Mesodermal cell (in vitro differentiated cells): ENCODE measurements around the gene RET.
"Not testable (repeated sequence)": the region's sequence is repeated elsewhere in the genome, so short reads cannot be mapped to it uniquely, and the experiment has no call there.

Experiments used
- H3K27ac ChIP-seq: 2 replicates; pipeline ENCODE4 v1.7.0; 2013; ENCODE audit warnings: mild to moderate bottlenecking, low read depth, low read length, moderate library complexity; ENCODE audit not compliant: severe bottlenecking
- H3K36me3 ChIP-seq: 2 replicates; pipeline ENCODE4 v1.7.1; 2013; ENCODE audit warnings: mild to moderate bottlenecking, low read length, moderate library complexity; ENCODE audit not compliant: control insufficient read depth, insufficient read depth
- H3K4me1 ChIP-seq: one replicate; pipeline ENCODE4 v1.7.1; 2013; ENCODE audit warnings: mild to moderate bottlenecking, low read length; ENCODE audit not compliant: insufficient read depth, control insufficient read depth, poor library complexity, severe bottlenecking
- H3K4me3 ChIP-seq: 2 replicates; pipeline ENCODE4 v1.7.0; 2013; ENCODE audit warnings: low read length, control low read depth, mild to moderate bottlenecking; ENCODE audit not compliant: insufficient read depth, poor library complexity, severe bottlenecking; ENCODE audit errors: extremely low read depth
- H3K9me3 ChIP-seq: 2 replicates; pipeline ENCODE4 v1.7.1; 2013; ENCODE audit warnings: mild to moderate bottlenecking, low read length, moderate library complexity; ENCODE audit not compliant: control insufficient read depth
- WGBS, 2 experiments: methylation state at CpG; one replicate each; pipeline ENCODE4 v1.1.5; 2013; ENCODE audit warnings: missing lambda C conversion rate in 2 of 2; ENCODE audit not compliant: insufficient coverage in 2 of 2; 5-methylcytosine and 5-hydroxymethylcytosine counted together

RET gene

DNA sequence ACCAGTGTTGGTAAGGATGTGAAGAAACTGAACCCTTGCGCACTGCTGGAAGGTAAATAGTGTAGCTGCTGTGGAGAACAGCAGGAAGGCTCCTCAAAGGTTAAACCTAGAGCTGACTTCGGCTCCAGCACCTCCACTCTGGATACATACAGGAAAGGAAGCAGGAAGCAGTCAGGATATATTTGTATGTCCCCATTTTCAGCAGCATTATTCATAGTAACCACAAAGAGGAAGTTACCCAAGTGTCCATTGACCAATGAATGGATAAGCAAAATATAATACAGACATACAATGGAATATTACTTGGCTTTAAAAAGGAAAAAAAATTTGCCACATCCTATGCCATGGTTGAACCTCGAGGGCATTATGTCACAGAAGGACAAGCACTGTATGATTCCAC is 15.0 kb downstream of the RET start:
- H3K36me3 ChIP-seq, result no peaks in the 10 kb centered on the region
- H3K9me3 ChIP-seq, result no peaks in the 10 kb centered on the region
- 90 to 100% methylated on average over 1 of the region's 3 CpGs for WGBS, 2 experiments
- no peak overlapping the region for H3K4me3 ChIP-seq
- no peak overlapping the region for H3K27ac ChIP-seq
- no peaks in the 10 kb centered on the region for H3K4me1 ChIP-seq

GRCh38 chr10:43093423-43094076 is 16.7 kb downstream of the RET start:
- Histone ChIP-seq H3K9me3 (no peaks in the 10 kb centered on the region), H3K27ac (no peak overlapping the region), H3K4me3 (no peak overlapping the region), H3K4me1 (no peaks in the 10 kb centered on the region), H3K36me3 (no peaks in the 10 kb centered on the region)
- WGBS, 2 experiments, result 43 to 61% methylated on average over 10 of the region's 12 CpGs

GRCh38 chr10:43094085-43094484 is 17.2 kb downstream of the RET start:
- Histone ChIP-seq H3K9me3 (no peaks in the 10 kb centered on the region), H3K4me3 (no peak overlapping the region), H3K4me1 (no peaks in the 10 kb centered on the region), H3K27ac (no peak overlapping the region), H3K36me3 (no peaks in the 10 kb centered on the region)
- 74 to 77% methylated on average over 8 to 9 of the region's 9 CpGs for WGBS, 2 experiments

DNA sequence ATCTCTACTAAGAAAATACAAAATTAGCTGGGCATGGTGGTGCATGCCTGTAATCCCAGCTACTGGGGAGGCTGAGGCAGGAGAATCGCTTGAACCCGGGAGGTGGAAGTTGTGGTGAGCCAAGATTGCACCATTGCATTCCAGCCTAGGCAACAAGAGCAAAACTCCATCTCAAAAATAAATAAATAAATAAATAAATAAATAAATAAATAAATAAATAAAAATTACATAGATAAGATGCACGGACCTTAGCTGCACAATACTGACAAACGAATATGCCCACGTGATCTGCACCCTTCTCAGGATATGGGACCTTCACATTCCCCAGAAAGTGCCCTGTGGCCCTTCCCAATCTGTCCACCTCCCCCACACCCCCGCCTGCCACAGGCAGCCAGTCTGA is 22.5 kb downstream of the RET start:
- not testable (repeated sequence) for H3K36me3 ChIP-seq, H3K4me1 ChIP-seq, H3K4me3 ChIP-seq, H3K9me3 ChIP-seq, H3K27ac ChIP-seq
- 67 to 100% methylated on average over 1 to 4 of the region's 6 CpGs for WGBS, 2 experiments

- Histone ChIP-seq H3K9me3 (no peaks in the 10 kb centered on the region), H3K4me3 (no peak overlapping the region), H3K36me3 (no peaks in the 10 kb centered on the region), H3K27ac (no peak overlapping the region), H3K4me1 (no peaks in the 10 kb centered on the region)
- 83 to 93% methylated on average over 1 to 2 of the region's 4 CpGs for WGBS, 2 experiments
Measured at GRCh38 chr10:43099928-43100327, 23.1 kb downstream of the RET start.

GRCh38 chr10:43100366-43100765 is 23.5 kb downstream of the RET start:
- Histone ChIP-seq H3K27ac (no peak overlapping the region), H3K36me3 (no peaks in the 10 kb centered on the region), H3K4me1 (no peaks in the 10 kb centered on the region), H3K9me3 (no peaks in the 10 kb centered on the region), H3K4me3 (no peak overlapping the region)
- WGBS, 2 experiments, result 95 to 98% methylated on average over 12 to 16 of the region's 17 CpGs

GRCh38 chr10:43102063-43102828 is 25.4 kb downstream of the RET start:
- WGBS, 2 experiments, result 90 to 93% methylated on average over 17 to 19 of the region's 19 CpGs
- Histone ChIP-seq H3K4me3 (no peak overlapping the region), H3K9me3 (no peaks in the 10 kb centered on the region), H3K27ac (no peak overlapping the region), H3K4me1 (no peaks in the 10 kb centered on the region), H3K36me3 (no peaks in the 10 kb centered on the region)

- 4% methylated on average over 58 of the region's 71 CpGs for WGBS, 2 experiments
- Histone ChIP-seq H3K4me3 (peak overlapping the region; percentile 46), H3K36me3 (no peaks in the 10 kb centered on the region), H3K27ac (no peak overlapping the region), H3K9me3 (no peaks in the 10 kb centered on the region), H3K4me1 (peaks cover under 1% of the 10 kb centered on the region)
Measured at GRCh38 chr10:43105102-43105955, 28.5 kb downstream of the RET start.

DNA sequence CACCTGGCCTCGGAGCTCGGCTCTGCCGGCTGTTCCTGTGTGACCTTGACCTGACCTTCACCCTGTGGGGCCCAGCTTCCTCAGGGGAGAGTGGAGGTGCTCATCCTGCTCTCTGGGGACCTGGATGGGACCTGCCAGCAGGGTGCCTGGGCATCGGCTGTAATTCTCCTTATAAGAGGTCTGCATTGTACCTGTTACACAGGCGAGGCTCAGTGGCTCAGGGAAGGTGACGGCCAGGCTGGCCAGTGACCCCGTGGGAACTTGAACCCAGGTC is 29.0 kb downstream of the RET start:
- Histone ChIP-seq H3K27ac (no peak overlapping the region), H3K4me1 (peaks cover 6% of the 10 kb centered on the region)
- 62 to 64% methylated on average over 6 to 7 of the region's 7 CpGs for WGBS, 2 experiments

DNA sequence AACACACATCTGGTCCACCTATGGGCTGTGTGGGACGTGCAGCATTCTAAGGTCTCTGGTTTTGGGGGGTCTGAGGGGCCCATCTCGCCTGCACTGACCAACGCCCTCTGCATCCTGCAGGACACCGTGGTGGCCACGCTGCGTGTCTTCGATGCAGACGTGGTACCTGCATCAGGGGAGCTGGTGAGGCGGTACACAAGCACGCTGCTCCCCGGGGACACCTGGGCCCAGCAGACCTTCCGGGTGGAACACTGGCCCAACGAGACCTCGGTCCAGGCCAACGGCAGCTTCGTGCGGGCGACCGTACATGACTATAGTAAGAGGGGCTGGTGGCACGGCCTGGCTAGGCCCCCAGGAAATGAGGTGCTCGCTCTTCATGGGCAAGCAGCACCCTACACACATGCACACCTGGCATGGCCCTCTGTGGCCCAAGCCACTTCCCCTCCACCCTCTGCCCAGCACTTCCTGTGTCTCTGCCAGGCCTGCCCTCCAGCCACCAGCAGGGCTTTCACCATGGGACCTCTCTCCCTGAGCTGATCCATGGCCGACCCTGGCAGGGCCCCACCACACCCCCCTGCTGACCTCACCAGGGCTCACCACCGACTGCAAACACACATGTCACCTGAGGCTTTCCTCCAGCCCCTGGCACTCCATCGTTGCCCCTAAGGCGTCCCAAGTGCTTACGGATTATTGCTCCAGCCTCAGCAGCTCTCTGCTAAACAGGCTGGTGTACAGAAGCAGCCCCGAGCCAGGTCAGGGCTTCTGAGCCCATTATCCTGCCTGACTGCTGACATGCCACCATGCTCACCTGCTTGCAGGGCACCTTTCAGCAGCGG is 29.6 kb downstream of the RET start:
- Histone ChIP-seq H3K4me1 (peaks cover 8% of the 10 kb centered on the region), H3K4me3 (no peak overlapping the region), H3K36me3 (no peaks in the 10 kb centered on the region), H3K9me3 (no peaks in the 10 kb centered on the region), H3K27ac (no peak overlapping the region)
- 89 to 91% methylated on average over 18 to 28 of the region's 28 CpGs for whole genome bisulfite sequencing, 2 experiments

More for the DNA sequence above, 29.0 kb downstream of the RET start:
- H3K4me3 ChIP-seq, result no peak overlapping the region
- H3K9me3 ChIP-seq, result no peaks in the 10 kb centered on the region
- no peaks in the 10 kb centered on the region for H3K36me3 ChIP-seq
